HG02571 (cell line): ENCODE data around the gene SMIM24.
"Not testable (repeated sequence)": the region's sequence is repeated elsewhere in the genome, so short reads cannot be mapped to it uniquely, and the experiment has no call there.

ENCODE experiments used
- ATAC-seq: cut with Tn5 transposase; IDR thresholded peaks from one replicate; pipeline ENCODE4 v1.9.1; 2021; ENCODE audit warnings: mild to moderate bottlenecking, moderate library complexity; ENCODE audit not compliant: unreplicated experiment

The SMIM24 gene

DNA sequence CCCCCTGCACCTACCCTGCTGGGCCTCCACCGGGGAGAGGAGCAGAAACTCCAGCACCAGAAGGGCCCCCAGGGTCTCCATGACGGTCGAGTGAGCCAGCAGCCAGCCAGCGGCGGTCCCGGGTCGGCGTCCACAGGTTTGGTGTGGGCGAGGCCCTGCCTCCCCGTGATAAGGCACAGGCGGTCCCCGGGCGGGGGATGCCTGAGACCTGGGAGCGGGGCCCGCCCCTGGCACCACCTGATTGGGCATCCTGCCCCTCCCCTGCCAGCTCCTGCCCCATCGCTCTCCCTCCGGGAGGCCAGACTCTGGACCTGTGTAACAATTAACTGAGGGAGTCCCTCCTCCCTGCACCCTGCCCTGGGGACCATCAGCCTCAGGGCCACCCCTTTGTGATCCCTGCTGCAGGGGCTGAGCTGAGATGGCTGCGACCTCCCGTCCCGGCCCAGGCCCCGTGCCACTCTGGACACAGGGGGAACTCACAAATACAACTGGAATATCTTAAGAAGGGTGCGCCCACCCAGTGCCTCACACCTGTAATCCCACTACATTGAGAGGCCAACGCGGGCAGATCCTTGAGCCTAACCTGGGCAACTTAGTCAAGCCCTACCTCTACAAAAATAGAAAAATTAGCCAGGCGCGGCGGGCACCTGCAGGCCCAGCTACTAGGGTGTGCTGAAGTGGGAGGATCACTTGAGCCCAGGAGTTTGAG lies at the start of gene SMIM24:
Gene SMIM24 (minus strand): TSS at position 143 of the 709 bp plus-strand sequence. CDS start 62 bp downstream, at position 81.
- ATAC-seq = no peak

DNA sequence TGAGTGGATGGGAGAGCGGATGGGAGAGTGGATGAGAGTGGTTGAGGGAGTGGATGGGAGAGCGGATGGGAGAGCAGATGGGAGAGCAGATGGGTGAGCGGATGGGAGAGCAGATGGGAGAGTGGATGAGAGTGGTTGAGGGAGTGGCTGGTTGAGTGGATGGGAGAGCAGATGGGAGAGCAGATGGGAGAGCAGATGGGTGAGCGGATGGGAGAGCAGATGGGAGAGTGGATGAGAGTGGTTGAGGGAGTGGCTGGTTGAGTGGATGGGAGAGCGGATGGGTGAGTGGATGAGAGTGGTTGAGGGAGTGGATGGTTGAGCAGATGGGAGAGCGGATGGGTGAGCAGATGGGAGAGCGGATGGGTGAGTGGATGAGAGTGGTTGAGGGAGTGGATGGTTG lies 49.0 kb upstream of the SMIM24 start:
- ATAC-seq = not testable (repeated sequence)

DNA sequence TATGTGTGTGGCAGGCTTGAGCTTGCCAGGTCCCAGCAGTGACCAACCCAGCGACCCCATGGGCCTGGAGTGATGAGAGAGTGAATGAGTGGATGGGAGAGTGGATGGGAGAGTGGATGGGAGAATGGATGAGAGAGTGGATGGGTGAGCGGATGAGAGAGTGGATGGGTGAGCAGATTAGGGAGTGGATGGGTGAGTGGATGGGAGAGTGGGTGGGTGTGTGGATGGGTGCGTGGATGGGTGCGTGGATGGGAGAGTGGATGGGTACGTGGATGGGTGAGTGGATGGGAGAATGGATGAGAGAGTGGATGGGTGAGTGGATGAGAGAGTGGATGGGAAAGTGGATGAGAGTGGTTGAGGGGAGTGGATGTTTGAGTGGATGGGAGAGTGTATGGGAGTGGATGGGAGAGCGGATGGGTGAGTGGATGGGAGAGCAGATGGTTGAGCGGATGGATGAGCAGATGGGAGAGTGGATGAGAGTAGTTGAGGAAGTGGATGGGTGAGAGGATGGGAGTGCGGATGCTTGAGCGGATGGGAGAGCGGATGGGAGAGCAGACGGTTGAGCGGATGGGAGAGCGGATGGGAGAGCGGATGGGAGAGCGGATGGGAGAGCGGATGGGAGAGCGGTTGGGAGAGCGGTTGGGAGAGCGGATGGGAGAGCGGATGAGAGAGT lies 48.4 kb upstream of the SMIM24 start:
- ATAC-seq = no peak

DNA sequence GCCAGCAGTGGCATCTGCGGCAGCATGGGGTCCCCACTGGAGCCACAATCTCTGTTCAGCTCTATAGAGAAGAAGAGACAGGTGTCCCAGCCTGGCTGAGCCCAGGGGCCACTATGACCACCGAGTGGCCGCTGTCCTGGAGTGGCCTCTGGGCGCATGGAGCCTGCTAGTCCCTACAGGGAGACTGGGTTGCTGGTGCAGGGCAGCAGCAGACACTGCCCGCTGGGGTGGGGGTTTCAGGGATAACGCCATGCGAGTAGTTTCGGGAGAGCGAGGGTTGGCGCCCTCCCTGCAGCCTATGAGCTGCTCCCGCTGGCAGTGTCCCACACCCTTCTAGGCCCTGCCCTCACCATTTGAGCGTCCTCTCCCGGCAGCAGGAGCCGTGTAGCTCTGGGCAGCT lies 47.8 kb upstream of the SMIM24 start:
- no peak for ATAC-seq

DNA sequence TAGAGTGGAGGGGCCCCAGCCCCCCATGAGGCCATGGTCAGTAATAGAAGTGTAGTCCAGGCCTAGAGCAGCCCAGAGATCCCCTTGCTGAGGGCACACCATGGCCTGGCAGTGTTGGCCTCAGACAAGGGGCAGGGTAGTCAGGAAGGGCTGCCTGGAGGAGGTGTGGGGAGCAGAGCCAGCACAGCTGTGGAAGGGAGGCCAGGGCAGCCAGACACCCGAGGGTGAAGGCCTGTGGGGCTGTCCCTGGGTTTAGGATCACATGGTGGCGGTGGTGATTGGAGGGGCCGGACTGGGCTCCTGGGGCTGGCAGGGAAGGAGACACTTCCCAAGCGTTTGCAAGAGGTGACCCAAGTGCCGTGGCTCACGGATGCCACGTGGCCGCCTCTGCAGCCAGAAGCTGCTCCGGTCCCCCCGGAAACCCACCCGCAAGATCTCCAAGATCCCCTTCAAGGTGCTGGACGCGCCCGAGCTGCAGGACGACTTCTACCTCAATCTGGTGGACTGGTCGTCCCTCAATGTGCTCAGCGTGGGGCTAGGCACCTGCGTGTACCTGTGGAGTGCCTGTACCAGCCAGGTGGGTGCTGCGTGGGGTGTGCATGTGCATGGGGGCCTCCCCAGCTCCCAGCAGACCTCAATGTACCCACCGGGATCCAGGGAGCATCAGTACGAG lies 47.0 kb upstream of the SMIM24 start:
- no peak for ATAC-seq

DNA sequence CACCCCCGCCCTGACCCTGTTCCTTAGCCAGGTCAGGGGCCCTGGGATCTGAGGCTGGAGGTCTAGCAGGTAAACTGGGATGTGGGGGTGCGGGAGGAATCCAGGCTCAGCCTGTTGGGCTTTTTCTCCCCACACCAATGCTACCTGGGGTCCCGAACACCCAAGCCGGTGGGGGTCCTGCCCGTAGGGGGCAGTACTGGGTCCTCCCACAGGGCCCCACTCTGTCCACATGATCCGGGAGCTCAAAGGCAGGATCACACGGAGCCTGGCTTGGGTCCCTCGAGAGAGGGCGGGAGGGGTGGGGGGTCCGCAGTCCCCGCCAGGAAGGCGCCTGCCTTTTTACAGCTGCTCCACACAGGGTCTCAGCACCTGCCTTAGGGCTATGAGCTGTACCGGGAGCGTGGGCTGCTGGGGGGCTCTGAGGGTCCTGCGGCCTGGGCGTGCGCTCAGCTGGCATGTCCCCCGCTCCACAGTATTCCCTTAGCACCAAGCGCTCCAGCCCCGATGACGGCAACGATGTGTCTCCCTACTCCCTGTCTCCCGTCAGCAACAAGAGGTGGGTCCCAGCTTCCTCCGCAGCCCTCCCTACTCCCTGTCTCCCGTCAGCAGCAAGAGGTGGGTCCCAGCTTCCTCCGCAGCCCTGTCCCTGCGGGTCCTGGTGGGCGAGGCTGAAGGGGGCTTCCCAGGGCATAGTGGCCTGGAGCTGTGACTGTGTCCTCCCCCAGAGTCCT lies 46.3 kb upstream of the SMIM24 start:
- no peak for ATAC-seq

DNA sequence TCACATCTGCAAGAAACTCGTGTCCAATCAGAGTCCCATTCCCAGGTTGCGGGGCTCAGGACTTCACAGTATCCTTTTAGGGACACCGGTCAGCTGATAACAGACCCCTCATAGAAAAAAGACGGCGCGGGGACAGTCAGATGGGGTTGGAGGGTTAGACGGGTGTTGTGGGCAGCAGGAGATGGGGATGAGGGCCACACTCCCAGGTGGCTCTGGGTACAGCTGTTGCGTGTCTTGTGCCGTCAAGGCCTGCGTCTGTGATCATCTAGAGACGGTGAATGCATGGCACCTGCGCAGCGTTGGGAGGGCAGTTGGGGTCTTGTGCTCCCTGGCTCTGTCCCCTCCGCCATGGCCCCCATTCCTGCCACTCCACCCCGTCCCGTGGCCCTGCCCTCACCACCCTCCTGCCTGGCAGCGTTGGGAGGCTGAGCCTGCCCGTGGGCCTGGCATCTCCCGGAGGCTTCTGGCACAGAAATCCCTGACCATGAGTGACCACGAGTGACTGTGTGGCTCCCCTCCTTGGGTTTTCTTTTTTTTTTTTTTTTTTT lies 44.7 kb upstream of the SMIM24 start:
- ATAC-seq = no peak

DNA sequence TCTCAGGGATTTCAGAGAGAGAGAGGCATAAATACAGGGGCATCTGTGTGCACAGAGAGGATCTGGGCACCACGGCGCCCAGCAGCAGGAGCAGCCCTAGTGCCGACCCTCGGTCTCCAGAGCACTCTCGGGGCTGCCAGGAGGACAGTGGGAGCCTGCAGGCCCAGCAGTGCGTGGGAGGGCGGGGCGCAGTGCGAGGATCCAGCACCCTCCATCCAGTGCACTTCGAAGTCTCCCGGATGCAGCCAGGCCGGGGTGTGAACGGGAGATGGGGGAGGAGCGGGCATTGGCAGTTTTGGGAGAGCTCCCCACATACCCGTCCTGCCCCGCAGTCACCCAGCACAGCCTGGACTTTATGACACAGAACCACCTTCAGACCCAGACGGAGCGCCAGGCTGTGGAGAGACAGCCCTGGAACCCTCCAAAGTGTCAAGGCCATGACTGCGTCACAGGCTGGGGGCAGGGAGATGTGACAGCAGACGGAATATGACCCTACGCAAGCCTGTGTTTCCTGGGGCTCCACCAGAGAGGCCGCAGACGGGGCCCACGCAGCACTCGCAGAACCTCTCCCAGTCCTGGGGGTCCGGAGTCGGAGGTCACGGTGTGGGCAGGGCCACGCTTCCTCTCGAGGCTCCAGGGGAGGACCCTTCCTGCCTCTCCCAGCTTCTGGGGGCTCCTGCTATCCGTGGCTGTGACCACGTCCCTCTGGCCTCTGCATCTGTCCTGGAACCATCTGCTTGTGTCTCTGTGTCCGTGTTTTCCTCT lies 43.9 kb upstream of the SMIM24 start:
- no peak for ATAC-seq

DNA sequence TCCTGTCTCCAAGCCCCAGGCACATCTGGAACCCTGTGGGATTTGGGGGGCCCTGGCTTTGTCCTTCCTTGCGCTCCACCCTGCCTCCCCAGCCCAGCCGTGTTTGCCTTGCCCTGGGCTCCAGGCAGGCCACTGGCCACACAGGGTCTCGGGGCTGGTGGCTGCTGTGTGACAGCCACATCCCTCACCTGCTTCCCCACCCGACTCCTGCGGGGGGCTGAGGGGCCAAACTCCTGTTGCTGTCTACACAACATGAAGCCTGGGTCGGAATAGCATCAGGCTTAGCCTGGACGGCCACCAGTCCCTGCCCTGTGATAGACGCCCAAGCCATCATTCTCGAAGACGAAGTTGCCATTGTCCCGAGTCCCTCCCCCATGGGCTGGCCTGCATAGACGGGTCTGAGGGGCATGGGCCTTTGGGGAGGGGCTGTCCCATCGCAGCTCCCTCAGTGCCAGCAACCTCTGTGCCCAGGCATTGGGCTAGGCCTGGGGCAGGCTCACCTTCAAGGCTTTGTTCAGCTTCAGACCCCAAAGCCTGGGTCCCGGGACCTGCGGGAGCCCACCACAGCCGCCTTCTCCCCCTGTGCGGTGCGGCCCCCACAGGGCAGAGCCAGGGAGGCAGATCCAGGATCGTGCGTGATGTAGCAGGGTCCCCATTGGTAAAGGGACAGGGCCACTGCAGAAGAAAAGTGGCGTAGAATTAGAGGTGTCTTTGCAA lies 43.2 kb upstream of the SMIM24 start:
- ATAC-seq = no peak

DNA sequence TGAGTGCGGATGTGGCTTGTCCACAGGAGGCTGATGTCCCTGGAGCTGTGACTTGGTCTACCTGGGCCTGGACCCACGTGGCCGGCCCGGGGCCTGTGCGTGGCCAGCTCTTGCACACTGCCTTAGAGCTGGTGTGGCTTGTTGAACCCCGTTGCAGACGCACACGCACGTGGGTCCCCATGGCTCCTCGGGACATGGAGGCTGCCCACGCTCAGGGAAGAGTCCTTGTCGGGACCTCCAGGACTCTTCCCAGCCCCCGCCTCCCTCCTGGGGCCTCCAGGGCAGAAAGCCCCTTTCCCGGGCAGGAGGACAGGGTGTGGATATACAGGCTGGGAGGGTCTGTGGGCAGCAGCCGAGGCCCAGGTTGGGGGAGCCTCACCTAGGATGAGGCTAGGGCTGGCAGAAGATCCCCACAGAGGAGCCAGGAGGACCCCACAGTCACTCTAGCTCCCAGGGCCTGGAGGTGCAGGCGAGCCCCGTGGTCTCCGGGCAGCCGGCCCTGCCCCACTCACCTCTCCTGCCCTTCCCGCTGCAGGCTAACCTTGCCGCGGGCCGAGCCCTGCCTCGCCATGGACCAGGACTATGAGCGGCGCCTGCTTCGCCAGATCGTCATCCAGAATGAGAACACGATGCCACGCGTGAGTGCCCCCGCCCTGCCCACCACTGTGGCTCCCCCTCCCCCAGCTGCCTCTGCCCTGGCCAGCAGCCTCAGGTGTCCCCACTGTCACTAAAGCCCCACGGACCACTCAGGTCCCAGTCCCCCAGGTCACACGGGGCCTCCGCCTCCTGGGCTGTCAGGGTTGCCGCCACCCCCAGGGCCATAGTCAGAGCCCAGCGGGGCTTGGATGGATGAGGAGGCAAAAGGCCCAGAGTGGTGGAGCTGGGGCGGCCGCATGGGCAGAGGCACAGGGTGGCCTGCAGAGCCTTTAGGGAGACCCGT lies 42.4 kb upstream of the SMIM24 start:
- no peak for ATAC-seq

DNA sequence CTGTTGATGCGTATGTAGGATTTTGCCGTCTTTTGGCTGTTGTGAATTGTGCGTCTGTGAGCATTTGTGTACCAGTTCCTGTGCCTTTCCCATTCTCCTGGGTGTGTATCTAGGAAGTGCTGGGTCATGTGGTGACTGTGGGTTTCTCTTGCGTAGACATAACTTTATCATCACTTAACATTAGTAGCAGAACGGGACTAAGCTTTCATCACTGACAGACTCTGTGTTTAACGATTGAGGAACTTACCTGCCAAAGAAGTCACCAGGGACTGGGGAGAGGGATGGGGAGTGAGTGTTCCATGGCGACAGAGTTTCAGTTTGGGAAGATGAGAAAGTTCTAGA lies 40.8 kb upstream of the SMIM24 start:
- ATAC-seq = no peak

DNA sequence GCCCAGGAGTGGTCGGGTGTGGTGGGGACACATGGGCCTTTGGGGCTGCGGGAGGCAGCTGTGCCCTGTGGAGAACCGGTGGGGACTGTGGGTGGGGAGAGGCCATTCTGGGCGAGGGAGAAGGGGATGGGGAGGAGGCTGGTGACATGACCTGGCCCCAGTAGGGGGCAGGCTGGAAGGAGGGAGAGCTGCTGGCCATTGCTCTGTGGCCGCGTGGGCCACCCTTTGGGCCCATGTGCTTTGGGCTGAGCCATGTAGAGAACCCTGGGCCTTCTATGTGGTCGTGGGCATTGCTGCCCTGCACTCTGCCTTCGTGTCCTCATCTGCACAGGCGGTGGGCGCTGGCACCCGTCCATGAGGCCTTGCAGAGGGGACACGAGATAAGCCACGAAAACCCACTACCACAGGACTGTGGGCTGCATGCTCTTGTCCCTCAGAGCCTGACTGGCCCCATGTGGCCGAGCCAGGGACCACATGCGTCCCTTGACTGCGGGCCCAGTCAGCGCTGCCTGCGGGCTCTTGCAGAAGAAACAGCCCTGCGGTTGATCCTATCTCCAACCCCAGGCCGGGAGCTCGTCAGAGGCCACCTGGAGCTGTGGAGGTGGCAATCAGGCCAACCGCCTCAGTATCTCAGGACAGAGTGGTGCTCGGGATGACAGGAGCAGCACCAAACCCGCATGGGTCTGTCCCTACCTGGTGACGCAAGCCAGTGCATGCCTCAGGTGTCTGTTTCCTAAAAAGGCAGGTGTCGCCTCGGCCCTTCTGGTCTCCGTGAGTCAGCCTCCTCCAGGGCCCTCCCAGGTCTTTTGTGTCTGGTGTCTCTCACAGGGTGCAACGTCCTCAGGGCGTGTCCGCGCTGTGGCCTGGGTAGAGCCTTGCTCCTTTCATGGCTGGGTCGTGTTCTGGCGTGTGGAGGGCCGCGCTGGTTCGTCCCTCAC lies 40.1 kb upstream of the SMIM24 start:
- ATAC-seq = no peak

DNA sequence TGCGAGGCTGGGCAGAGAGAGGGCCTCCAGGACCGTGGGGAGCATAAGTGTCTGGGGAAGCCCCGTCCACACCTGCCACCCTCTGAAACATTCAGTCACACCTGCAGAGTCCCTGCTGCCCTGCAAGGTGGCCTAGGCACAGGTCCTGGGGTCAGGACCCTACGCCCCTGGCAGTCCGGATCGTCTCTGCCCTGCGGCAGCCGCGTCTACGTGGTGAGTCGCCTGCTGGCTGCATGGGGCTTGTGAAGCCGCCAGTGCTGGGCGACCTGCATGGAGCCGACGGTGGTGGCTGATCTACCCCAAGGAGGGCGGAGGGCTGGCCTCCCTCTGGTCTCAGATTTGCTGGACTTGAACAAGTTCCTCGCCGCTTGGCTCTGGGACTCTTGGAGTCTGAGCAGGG lies 38.8 kb upstream of the SMIM24 start:
- no peak for ATAC-seq

DNA sequence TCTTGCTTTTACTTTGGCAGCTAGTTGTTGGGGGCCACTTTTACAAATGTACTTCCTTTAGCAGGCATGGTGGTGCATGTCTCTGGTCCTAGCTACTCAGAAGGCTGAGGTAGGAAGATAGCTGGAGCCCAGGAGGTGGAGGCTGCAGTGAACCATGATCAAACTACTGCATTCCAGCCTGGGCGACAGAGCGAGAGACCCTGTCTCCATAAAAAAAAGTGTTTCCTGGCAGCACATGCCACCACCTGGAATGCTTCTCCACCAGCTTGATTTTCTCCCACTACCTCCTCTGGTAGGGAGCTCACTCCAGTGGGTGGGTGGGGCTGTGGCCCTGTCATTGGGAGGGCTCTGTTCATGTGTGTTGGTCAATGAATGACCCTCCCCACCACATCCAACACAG lies 38.3 kb upstream of the SMIM24 start:
- no peak for ATAC-seq

DNA sequence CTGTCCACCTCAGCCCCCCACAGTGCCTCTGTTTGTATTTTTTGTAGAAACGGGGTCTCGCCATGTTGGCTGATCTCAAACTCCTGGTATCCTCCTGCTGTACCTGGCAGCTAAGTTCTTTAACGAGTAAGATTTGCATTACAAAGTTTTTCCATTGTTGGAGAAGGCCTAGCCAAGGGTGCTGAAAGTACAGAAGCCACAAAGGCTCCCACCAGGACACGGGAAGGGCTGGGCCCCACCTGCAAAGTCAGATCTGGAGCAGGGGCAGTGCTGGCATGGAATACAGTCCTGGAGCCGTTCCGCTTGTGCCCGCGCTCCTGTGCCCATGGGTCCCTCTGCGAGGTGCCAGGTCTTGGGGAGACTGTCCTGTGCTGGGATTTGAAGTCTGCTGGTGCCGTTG lies 37.9 kb upstream of the SMIM24 start:
- ATAC-seq = no peak

DNA sequence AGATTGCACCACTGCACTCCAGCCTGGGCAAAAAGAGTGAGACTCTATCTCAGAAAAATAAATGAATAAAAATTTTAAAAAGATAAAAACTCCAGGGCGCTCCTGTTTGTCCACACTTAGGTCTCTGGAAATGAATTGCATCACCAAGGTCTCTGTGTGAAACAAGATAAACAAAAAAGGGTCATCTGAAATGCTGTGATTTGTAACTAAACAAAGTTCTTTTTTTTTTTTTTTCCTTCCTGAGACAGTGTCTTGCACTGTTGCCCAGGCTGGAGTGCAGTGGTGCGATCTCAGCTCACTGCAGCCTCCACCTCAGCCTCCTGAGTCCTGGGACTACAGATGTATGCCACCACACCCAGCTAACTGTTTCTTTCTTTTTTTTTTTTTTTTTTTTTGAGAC lies 37.3 kb upstream of the SMIM24 start:
- ATAC-seq = no peak

DNA sequence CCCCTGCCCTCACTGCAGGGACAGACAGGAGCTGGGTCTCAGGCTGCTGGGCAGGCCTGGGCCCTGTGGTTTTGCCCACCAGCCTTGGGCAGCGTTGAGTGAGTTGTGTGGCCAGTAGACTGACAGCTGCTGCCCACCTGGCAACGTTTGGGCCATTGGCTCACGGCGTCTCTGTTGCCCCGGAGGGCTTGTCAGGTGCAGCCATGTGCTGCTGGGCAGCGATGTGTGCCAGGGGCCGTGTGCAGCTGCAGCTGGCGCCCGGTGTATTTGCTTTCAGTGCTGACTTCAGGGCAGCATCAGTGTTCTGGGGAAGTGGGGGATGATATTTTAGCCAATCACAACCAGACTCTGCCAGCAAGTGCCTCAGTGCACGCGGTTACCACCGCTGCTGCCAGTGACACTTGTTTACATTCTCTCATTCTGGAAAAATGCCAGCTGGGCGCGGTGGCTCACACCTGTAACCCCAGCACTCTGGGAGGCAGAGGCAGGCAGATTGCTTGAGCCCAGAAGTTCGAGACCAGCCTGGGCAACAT lies 36.4 kb upstream of the SMIM24 start:
- ATAC-seq = no peak
